Measurements from ENCODE around the gene OR4D11. TPM values are rescaled to one million over a fixed set of nuclear protein-coding genes. Genes with fewer than 3 reads are reported as not detected.
A peak's percentile ranks its signal among the peaks of the same experiment; 100 is the strongest.

The OR4D11 gene
- polyA plus RNA-seq, 1 donor (not counting 4 experiments of a cell fraction or from before 2014, with no cell fraction given) = not detected

DNA sequence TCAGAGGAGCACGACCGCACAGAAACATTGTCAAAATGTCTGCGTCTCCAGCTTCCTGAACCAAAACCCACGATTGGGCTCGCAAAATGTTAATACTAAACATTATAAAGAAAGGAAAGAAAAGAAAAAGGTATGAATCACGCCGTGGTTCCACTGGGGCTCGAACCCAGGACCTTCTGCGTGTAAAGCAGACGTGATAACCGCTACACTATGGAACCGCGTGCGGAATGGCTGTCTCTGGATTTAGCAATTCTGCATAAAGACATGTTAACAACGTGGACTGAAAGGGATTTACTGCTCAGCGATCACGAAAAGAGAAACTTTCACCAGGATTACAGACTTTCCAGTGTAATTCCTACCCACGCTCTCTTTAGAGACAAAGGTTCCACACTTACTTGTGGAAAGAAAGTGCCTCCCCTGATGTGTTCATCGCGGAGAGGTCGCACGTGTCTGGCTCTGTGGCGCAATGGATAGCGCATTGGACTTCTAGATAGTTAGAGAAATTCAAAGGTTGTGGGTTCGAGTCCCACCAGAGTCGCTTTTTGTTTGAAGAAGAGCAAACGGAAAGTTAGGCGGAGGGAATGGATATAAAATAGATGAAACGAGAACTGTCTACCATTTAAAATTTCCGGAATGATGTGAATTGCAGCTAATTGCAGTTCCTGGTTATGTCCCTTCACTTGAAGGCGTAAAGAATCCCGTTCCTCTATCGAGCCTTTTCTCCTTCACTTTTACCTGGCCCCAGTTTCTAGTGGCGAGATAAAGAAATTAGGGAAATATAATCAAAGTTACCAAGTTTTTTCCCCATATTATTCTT lies 47.7 kb downstream of the OR4D11 start:
- Histone ChIP-seq H3K9me1 (ENCODE audit: control insufficient read depth, extremely low read depth, insufficient read depth, low read length) (no peaks in the 10 kb centered on the region), H2AFZ (ENCODE audit: control insufficient read depth, low read length) (peak overlapping the region; percentile 44), H3K4me3 (ENCODE audit: control insufficient read depth in 2 of 3, extremely low read depth in 1 of 3, insufficient read depth in 2 of 3, low read depth in 1 of 3, low read length in 3 of 3) (peak overlapping the region; percentile 39 to 88 (median 69)), H3K36me3 (ENCODE audit: control insufficient read depth in 2 of 2, extremely low read depth in 1 of 2, insufficient read depth in 2 of 2, low read length in 2 of 2) (no peaks in the 10 kb centered on the region), H3K9ac (ENCODE audit: control insufficient read depth, extremely low read depth, insufficient read depth, low read length) (peak overlapping the region; percentile 84), H3K4me1 (ENCODE audit: control insufficient read depth, extremely low read depth, insufficient read depth, low read length) (peaks cover 6% of the 10 kb centered on the region), H4K20me1 (ENCODE audit: control insufficient read depth, extremely low read depth, insufficient read depth, low read length) (no peaks in the 10 kb centered on the region), H3K27ac (ENCODE audit: control insufficient read depth, insufficient read depth, low read length) (peak overlapping the region; percentile 92), H3K79me2 (ENCODE audit: control insufficient read depth, insufficient read depth, low read length) (no peaks in the 10 kb centered on the region), H3K4me2 (ENCODE audit: control insufficient read depth, extremely low read depth, insufficient read depth, low read depth, low read length) (peak overlapping the region; percentile 92), H3K27me3 (ENCODE audit: control insufficient read depth, extremely low read depth, insufficient read depth, low read length) (no peaks in the 10 kb centered on the region), H3K9me3 (ENCODE audit: control insufficient read depth, low read depth, low read length) (no peaks in the 10 kb centered on the region)
- no peak for FAIRE-seq
- no peak for TF ChIP-seq EZH2 (IDR thresholded peaks at IDR 0.05; ENCODE audit: low read length)
- no peak for TF ChIP-seq CTCF (optimal IDR thresholded peaks at IDR 0.05 in 1 of 3, IDR thresholded peaks at IDR 0.05 in 1 of 3, conservative IDR thresholded peaks at IDR 0.05 in 1 of 3; ENCODE audit: extremely low read depth in 1 of 3, insufficient read depth in 2 of 3, low read length in 3 of 3)
- no peak for DNase-seq (ENCODE audit: low read depth, low spot score)
- dilution Hi-C loops (cut with MboI; ENCODE audit: extremely low pct_ligation_motif_present, low sequenced_read_pairs) = no loop called here

DNA sequence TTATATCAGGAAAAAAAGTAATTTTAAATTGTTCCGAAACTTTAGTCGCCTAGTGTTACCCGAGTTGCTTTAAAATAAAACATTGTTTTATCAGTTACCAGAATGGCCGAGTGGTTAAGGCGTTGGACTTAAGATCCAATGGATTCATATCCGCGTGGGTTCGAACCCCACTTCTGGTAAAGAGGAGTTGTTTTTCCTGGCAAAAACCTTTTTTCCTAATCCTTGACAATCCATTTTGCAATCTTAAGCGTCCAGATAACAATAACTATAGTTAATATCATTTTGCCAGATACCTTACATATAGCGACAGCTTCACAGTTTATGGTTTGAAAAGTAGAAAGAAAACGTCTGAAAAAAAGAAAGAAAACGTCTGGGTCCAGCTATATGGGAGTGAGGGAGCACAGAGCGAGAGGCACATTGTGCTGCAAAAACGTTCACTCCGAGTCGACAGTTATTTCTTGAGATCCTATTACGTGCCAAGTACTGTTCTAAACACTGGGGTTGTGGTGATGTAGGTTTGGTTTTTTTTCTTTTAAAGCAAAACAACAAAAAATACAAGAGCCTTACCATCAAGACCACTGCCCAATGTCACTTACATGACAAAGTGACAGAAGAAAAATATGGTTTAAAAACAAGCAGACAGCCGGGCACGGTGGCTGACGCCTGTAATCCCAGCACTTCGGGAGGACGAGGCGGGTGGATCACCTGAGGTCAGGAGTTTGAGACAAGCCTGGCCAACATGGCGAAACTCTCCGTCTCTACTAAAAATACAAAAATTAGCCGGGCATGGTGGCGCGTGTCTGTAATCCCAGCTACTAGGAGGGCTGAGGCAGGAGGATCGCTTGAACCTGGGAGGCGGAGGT lies 48.5 kb downstream of the OR4D11 start:
- Histone ChIP-seq H2AFZ (ENCODE audit: control insufficient read depth, low read length) (peak overlapping the region; percentile 59), H3K36me3 (ENCODE audit: control insufficient read depth in 2 of 2, extremely low read depth in 1 of 2, insufficient read depth in 2 of 2, low read length in 2 of 2) (no peaks in the 10 kb centered on the region), H3K9ac (ENCODE audit: control insufficient read depth, extremely low read depth, insufficient read depth, low read length) (peak overlapping the region; percentile 84), H3K9me1 (ENCODE audit: control insufficient read depth, extremely low read depth, insufficient read depth, low read length) (no peaks in the 10 kb centered on the region), H3K4me1 (ENCODE audit: control insufficient read depth, extremely low read depth, insufficient read depth, low read length) (peaks cover 7% of the 10 kb centered on the region), H4K20me1 (ENCODE audit: control insufficient read depth, extremely low read depth, insufficient read depth, low read length) (no peaks in the 10 kb centered on the region), H3K4me2 (ENCODE audit: control insufficient read depth, extremely low read depth, insufficient read depth, low read depth, low read length) (peak overlapping the region; percentile 92), H3K4me3 (ENCODE audit: control insufficient read depth in 2 of 3, extremely low read depth in 1 of 3, insufficient read depth in 2 of 3, low read depth in 1 of 3, low read length in 3 of 3) (peak overlapping the region; percentile 39 to 88 (median 69)), H3K27me3 (ENCODE audit: control insufficient read depth, extremely low read depth, insufficient read depth, low read length) (no peaks in the 10 kb centered on the region), H3K27ac (ENCODE audit: control insufficient read depth, insufficient read depth, low read length) (peak overlapping the region; percentile 92), H3K9me3 (ENCODE audit: control insufficient read depth, low read depth, low read length) (no peaks in the 10 kb centered on the region), H3K79me2 (ENCODE audit: control insufficient read depth, insufficient read depth, low read length) (no peaks in the 10 kb centered on the region)
- dilution Hi-C loops (cut with MboI; ENCODE audit: extremely low pct_ligation_motif_present, low sequenced_read_pairs) = no loop called here
- FAIRE-seq (no peak), DNase-seq (ENCODE audit: low read depth, low spot score) (no peak)
- TF ChIP-seq CTCF (optimal IDR thresholded peaks at IDR 0.05 in 1 of 3, IDR thresholded peaks at IDR 0.05 in 1 of 3, conservative IDR thresholded peaks at IDR 0.05 in 1 of 3; ENCODE audit: extremely low read depth in 1 of 3, insufficient read depth in 2 of 3, low read length in 3 of 3) = no peak

Measured in keratinocyte (primary cell).